HG03039 (cell line): ENCODE results near the gene NRSN2.

Experiments used
- ATAC-seq: cut with Tn5 transposase; IDR thresholded peaks from one replicate; pipeline ENCODE4 v1.9.1; 2021; ENCODE audit warnings: mild to moderate bottlenecking, moderate library complexity; ENCODE audit not compliant: unreplicated experiment

Gene NRSN2

DNA sequence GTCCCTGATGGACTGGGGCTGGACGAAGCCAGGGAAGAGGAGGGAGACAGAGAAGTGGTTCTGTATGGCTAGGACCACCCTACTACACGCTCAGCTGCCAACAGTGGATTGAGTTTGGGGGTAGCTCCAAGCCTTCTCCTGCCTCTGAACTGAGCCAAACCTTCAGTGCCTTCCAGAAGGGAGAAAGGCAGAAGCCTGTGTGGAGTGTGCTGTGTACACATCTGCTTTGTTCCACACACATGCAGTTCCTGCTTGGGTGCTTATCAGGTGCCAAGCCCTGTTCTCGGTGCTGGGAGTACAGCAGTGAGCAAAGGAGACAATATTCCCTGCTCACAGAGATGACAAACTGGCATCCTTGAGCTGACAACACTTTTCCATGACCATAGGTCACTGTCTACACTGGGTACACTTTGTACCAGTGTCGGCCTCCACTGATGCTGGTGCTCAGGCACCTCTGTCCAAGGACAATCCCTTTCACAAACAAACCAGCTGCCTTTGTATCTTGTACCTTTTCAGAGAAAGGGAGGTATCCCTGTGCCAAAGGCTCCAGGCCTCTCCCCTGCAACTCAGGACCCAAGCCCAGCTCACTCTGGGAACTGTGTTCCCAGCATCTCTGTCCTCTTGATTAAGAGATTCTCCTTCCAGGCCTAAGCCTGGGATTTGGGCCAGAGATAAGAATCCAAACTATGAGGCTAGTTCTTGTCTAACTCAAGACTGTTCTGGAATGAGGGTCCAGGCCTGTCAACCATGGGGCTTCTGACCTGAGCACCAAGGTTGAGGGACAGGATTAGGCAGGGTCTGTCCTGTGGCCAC lies 49.9 kb downstream of the NRSN2 start:
- no peak for ATAC-seq

DNA sequence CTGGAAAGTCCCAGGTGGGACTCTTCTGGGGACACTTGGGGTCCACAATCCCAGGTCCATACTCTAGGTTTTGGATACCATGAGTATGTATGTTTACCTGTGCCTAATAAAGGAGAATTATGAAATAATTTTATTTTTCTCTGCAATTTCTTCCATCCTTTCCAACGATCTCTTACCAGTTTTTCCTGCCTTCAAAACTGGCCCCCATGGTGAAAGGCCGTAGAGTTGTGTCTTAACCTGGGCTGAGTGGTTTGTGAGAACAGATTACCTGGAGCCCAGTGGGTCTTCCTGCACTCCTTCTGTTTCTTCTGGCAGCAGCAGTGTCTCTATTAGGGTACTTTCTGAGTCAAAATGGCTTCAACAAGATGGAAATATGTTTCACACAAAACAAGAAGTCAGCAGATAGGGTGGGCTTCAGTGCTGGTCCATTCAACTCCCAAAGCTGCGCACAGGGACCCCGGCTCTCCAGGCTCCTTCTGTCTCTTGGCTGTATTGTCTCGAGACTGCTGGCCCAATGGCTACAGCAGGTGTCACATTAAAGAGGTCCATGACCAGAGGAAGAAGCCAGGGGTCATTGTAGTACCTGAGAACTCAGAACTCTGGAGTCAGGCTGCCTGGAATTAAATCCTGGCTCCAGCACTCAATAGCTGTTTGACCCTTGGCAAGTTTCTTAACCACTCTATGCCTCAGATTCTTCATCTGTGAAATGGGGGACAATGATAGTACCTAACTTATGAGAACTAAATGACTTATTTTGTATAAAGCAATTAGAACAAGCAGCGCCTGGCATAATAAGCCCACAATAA lies 50.7 kb downstream of the NRSN2 start:
- no peak for ATAC-seq

DNA sequence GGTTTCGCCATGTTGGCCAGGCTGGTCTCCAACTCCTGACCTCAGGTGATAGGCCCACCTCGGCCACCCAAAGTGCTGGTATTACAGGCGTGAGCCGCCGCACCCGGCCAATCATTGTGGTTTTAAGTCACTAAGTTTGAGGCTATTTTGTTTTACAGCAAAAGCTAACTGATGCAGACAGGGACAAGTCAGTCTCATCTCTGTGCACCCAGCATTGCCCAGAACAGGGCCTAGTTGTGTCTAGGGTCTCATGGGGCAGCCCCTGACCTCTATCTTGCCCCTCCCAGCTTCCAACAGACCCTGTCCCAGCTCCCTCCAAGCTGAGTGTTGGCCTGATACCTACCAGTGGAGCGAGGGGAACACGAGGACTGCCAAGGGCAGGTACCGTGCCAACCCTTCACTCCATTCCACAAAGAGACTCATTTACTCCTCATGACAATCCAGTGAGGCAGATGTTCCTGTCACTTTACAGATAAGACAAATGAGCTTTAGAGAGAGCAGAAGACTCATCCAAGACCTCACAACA lies 52.3 kb downstream of the NRSN2 start:
- ATAC-seq: no peak

DNA sequence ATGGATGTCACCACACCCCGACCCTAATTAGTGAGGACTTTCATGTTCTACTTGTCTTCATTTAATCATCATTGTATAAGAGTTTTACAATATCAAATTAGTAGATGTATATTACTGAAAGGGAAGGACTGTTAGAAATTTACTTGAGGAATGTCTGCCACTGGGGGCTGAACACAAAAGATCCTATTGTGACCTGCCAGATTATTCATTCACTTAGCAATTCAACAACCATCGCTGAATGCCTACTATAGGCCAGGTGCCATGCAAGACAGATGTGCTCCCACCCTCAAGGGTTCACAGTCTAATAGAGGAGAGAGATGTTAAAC lies 53.2 kb downstream of the NRSN2 start:
- ATAC-seq: no peak

DNA sequence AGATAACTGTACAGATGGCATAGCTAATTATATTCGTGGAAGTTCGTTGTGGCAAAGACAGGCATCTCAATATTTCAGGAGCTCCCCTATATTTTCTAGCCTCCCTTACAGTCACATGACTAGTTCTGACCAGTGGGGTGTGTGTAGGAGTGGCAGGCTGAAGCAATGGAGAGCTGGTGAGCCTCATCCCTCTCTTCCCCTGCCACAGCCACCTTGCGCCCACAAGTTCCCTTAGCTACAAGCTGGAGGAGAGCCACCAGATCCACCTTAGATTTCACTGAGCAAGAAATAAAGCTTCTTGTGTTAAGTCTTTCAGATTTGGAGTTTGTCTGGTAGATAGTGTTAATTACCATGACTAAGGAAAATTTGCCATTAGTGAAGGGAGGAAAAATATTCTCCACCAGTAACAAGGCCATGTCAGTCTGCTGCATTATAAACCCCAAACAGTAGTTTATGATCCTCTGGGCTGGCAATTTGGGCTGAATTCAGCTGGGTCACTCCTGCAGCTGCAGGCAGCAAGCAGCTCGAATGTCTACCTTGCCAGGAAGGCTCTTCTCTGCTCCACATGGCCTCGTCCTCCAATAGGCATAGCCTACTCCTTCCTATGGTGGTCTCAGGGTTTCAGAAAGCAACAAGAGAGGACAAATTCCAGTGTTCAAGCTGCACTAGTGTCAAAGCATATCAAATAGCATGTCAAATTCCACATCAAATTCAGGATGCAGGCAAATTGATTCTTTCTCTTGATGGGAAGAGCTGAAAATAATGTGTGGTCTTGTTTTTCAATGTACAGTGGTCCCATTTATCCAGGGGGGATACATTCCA lies 53.8 kb downstream of the NRSN2 start:
- ATAC-seq: no peak

DNA sequence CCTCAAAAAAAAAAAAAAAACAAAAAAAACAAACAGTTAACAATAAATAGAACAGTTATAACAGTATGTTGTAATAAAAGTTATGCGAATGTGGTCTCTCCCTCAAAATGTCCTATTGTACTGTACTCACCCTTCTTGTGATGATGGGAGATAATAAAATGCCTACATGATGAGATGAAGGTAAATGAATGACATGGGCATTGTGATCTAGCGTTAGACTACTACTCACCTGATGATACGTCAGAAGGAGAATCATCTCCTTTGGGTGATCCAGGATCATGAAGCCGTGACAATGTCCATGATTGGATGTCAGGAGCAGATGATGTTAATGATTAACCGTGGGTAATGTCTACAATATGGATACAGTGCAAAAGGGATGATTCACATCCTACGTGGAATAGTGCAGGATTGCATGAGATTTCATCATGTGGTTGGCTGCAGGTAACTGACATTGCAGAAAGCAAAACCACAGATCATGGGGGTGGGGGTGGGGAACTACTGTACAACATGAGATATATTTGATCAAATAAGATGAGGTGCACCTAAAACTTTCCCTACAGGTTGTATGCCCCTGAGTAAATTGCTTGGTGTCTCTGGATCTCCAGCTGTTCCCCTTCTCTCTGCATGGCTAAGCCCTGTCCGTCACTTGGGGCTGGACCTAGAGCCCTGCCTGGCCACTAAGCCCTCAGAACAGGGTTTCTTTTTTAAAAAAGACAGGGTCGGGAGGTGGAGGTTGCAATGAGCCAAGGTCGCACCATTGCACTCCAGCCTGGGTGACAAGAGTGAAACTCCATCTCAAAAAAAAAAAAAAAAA lies 55.0 kb downstream of the NRSN2 start:
- no peak for ATAC-seq

DNA sequence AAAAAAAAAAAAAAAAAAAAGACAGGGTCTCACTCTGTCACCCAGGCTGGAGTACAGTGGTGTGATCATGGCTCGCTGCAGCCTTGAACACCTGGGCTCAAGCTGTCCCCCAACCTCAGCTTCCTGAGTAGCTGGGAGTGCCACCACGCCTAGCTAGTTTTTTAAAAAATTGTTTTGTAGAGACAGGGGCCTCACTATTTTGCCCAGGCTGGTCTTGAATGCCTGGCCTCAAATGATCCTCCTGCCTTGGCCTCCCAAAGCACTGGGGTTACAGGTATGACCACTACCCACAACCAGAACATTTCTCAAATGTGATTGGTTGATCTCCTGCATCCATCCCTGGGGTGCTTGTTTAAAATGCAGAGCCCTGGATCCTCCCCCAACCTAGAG lies 55.6 kb downstream of the NRSN2 start:
- no peak for ATAC-seq

DNA sequence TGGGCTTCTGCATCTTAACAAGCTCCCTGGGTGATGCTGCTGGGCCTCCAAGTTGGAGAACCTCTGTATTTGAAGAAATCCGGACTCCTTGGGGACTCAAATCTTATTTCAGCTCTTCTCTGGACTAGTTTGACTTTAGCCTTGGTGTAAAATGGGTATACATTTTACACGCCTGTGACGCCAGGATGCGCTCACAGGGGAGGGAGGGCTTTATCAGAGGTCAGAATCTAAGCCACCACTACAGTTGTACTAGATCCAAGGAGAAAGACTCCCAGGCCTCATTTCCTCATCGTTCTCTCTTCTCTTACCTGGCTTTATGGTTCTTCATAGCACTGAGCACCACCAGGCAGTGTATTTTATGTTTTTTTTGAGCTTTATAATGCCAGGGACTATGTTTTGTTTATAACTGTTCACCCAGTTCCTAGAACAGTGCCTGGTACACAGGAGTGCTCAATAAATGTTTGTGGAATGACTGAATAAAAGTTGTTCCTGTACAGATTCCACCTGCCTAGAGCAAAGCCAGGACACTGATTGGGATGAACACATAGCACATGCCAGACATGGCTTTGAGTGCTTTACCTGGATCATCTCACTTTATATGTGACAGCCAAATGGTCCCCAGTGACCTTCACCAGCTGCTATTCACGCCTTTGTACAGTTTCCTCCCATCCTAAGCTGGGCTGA lies 56.1 kb downstream of the NRSN2 start:
- no peak for ATAC-seq

DNA sequence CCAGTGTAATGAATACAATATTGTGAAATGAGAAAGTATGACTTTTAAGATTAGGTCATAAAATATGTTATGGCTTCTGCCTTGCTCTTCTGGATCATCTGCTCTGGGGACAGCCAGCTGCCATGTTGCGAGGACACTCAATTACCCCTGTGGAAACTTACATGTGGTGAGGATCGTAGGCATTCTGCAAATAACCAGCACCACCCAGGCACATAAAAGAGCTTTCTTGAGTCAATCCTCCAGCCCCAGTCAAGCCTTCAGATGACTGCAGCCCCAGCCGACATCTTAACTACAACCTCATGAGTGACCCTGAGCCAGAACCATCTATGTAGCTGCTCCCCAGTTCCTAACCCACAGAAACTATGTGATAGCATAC lies 56.7 kb downstream of the NRSN2 start:
- no peak for ATAC-seq

DNA sequence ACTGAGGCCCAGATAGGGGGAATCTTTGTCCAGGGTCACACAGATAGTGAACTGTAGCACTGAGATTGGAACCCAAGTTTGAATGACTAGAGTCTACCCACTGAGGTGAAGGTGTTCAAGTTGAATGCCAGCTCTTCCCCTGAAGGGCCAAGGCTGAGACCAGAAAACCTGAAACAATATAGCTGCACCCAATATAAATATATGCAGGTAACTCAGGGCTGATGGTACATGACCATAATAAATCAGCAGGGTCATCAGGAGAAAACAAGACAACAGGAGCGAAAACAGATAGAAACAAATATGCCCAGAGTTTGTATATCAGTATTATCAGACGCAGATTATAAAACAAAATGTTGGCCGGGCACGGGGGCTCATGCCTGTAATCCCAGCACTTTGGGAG lies 57.2 kb downstream of the NRSN2 start:
- ATAC-seq: no peak
